Gastrocnemius medialis (tissue), 4 donors: Measurements from ENCODE around the gene PTGFRN. TPM values are rescaled to one million over a fixed set of nuclear protein-coding genes. Genes with fewer than 3 reads are reported as not detected.

ENCODE experiments used
- ATAC-seq, 2 donors: fragments of 150-250 bp; one replicate each; pipeline ENCODE4 v1.9.1; 2016
- DNase-seq, 2 donors: peaks; one replicate each; pipeline ENCODE4 v3.0.0-alpha.2; 2019
- H3K27ac ChIP-seq, 4 donors: fragments of 200-600 bp; sonication (generic); 1 replicate in 1 of 4; 2 replicates in 3 of 4; pipeline ENCODE4 v1.5.1; 2016 to 2018; ENCODE audit warnings: mild to moderate bottlenecking in 2 of 4, moderate library complexity in 1 of 4
- H3K27me3 ChIP-seq, 3 donors: fragments of 200-600 bp; sonication (generic) in 2 of 3; 1 replicate in 1 of 3; 2 replicates in 2 of 3; pipeline versions ENCODE4 v1.5.1 to v1.6.0; 2016 to 2019; ENCODE audit warnings: mild to moderate bottlenecking in 1 of 3, moderate library complexity in 1 of 3
- H3K36me3 ChIP-seq, 2 donors: fragments of 200-600 bp; sonication (generic) in 1 of 2; one replicate each; pipeline ENCODE4 v1.5.1; 2017 to 2018
- H3K4me1 ChIP-seq, 2 donors: fragments of 200-600 bp; sonication (generic) in 1 of 2; one replicate each; pipeline ENCODE4 v1.5.1; 2016 to 2017; ENCODE audit warnings: mild to moderate bottlenecking in 2 of 2
- H3K4me3 ChIP-seq, 4 donors: fragments of 200-600 bp; sonication (generic) in 3 of 4; 1 replicate in 1 of 4; 2 replicates in 3 of 4; pipeline ENCODE4 v1.5.1; 2016 to 2019; ENCODE audit warnings: mild to moderate bottlenecking in 2 of 4
- H3K9me3 ChIP-seq, 3 donors: fragments of 200-600 bp; sonication (generic) in 2 of 3; 1 replicate in 1 of 3; 2 replicates in 2 of 3; pipeline ENCODE4 v1.5.1; 2016 to 2019
- CTCF ChIP-seq, 5 experiments: fragments of 450-650 bp in 3 of 5; fragments of 200-600 bp in 2 of 5; sonication (generic) in 2 of 5; IDR thresholded peaks in 4 of 5; conservative IDR thresholded peaks in 1 of 5; 1 replicate in 4 of 5; 2 replicates in 1 of 5; pipeline ENCODE4 v1.5.1; 2016 to 2019; ENCODE audit warnings: antibody characterized with exemption in 5 of 5, mild to moderate bottlenecking in 3 of 5, moderate library complexity in 3 of 5
- POLR2A ChIP-seq, 2 donors: fragments of 450-650 bp; IDR thresholded peaks; one replicate each; pipeline ENCODE4 v1.6.1; 2017; ENCODE audit warnings: antibody characterized with exemption in 2 of 2, mild to moderate bottlenecking in 2 of 2, moderate library complexity in 2 of 2
- in situ Hi-C, 4 donors: fragments of 200-750 bp; cut with MboI; loops; one replicate each; pipeline versions ENCODE4 v1.15.0 to v1.8.0; 2017; ENCODE audit warnings: low sequenced_read_pairs in 4 of 4
- intact Hi-C: fragments of 100-400 bp; cut with DNase I; formaldehyde crosslinking; loops from one replicate; pipeline ENCODE4 v1.15.1; 2023; ENCODE audit warnings: low total_unique reads
- total RNA-seq, 4 donors: library from RNA; depleted of rRNA; stranded (reverse); fragments of >200 nt; gene quantifications; one replicate each; pipeline versions ENCODE4 v1.1.0 to v1.2.3, GENCODE V29; 2016

PTGFRN gene
- total RNA-seq, 4 donors from 2014 or later: 1.5 to 18.1 (median 2.9) TPM

- in situ Hi-C loops: no loop called here
- no peaks in the 10 kb centered on the region for H3K9me3 ChIP-seq
- TF ChIP-seq POLR2A (IDR thresholded peaks at IDR 0.05) (no peak), CTCF (IDR thresholded peaks at IDR 0.05 in 4 of 5, conservative IDR thresholded peaks at IDR 0.05 in 1 of 5) (no peak)
- H3K27ac ChIP-seq: peak overlapping the region in 1 of 4 donors; percentile 22
- no peak for DNase-seq
- intact Hi-C loops: no loop called here
- no peaks in the 10 kb centered on the region for H3K4me1 ChIP-seq
- no peak for ATAC-seq
- no peaks in the 10 kb centered on the region for H3K36me3 ChIP-seq
- H3K4me3 ChIP-seq: no peak overlapping the region
- no peaks in the 10 kb centered on the region for H3K27me3 ChIP-seq
Measured at GRCh38 chr1:116991171-116991845, 81.6 kb downstream of the PTGFRN start.

DNA sequence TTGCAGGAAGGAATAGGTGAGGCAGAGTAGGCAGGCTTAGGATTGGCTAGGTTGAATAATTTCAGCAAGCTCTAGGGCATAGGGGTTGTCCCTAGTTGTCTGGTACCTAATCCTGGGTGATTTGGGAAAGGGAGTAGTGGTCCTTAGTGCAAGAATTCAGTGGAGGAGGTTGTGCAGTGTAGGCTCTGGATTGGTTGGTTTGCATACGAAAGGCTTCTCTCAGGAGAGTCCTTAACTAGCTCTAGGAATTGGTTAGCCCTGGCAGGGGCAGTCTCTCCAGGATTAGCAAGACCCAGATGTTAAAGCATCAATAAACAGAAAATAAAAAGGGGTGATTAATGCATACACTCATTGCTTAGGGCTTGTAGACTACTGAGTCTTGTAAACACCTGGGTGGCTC is 82.2 kb downstream of the PTGFRN start:
- no peak overlapping the region for H3K27ac ChIP-seq
- H3K27me3 ChIP-seq: no peaks in the 10 kb centered on the region
- in situ Hi-C loops: no loop called here
- H3K4me1 ChIP-seq: no peaks in the 10 kb centered on the region
- DNase-seq (no peak), ATAC-seq (no peak)
- no peaks in the 10 kb centered on the region for H3K9me3 ChIP-seq
- TF ChIP-seq CTCF (IDR thresholded peaks at IDR 0.05 in 4 of 5, conservative IDR thresholded peaks at IDR 0.05 in 1 of 5): no peak
- TF ChIP-seq POLR2A (IDR thresholded peaks at IDR 0.05): no peak
- no peaks in the 10 kb centered on the region for H3K36me3 ChIP-seq
- intact Hi-C loops: no loop called here
- no peak overlapping the region for H3K4me3 ChIP-seq

DNA sequence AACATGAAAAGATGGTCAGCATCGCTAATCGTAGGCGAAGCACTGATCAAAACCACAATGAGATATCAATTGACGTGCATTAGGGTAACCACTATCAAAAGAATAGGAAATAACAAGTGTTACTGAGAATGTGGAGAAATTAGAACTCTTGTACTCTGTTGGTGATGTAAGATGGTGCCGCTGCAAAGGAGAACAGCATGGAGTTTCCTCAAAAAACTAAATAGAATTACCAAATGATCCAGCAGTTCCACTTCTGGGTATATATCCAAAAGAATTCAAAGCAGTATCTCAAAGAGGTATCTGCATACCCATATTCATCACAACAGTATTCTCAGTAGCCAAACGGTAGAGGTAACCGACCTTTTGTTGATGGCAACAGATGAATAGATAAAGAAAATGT is 83.6 kb downstream of the PTGFRN start:
- TF ChIP-seq CTCF (IDR thresholded peaks at IDR 0.05 in 4 of 5, conservative IDR thresholded peaks at IDR 0.05 in 1 of 5): no peak
- TF ChIP-seq POLR2A (IDR thresholded peaks at IDR 0.05): no peak
- H3K27me3 ChIP-seq: no peaks in the 10 kb centered on the region
- no peaks in the 10 kb centered on the region for H3K36me3 ChIP-seq
- ATAC-seq: no peak
- H3K4me3 ChIP-seq: no peak overlapping the region
- no peak overlapping the region for H3K27ac ChIP-seq
- intact Hi-C loops: no loop called here
- no peak for DNase-seq
- in situ Hi-C loops: no loop called here
- no peaks in the 10 kb centered on the region for H3K4me1 ChIP-seq
- H3K9me3 ChIP-seq: no peaks in the 10 kb centered on the region

GRCh38 chr1:116994411-116994810 is 84.7 kb downstream of the PTGFRN start:
- Histone ChIP-seq H3K4me1 (no peaks in the 10 kb centered on the region), H3K27ac (no peak overlapping the region), H3K36me3 (no peaks in the 10 kb centered on the region), H3K27me3 (no peaks in the 10 kb centered on the region), H3K9me3 (no peaks in the 10 kb centered on the region), H3K4me3 (no peak overlapping the region)
- TF ChIP-seq POLR2A (IDR thresholded peaks at IDR 0.05) (no peak), CTCF (IDR thresholded peaks at IDR 0.05 in 4 of 5, conservative IDR thresholded peaks at IDR 0.05 in 1 of 5) (no peak)
- ATAC-seq (no peak), DNase-seq (no peak)
- intact Hi-C loops (no loop called here), in situ Hi-C loops (no loop called here)

- intact Hi-C loops (no loop called here), in situ Hi-C loops (no loop called here)
- Histone ChIP-seq H3K9me3 (no peaks in the 10 kb centered on the region), H3K4me3 (no peak overlapping the region), H3K27me3 (no peaks in the 10 kb centered on the region), H3K36me3 (no peaks in the 10 kb centered on the region), H3K27ac (no peak overlapping the region), H3K4me1 (no peaks in the 10 kb centered on the region)
- TF ChIP-seq CTCF (IDR thresholded peaks at IDR 0.05 in 4 of 5, conservative IDR thresholded peaks at IDR 0.05 in 1 of 5): no peak
- no peak for TF ChIP-seq POLR2A (IDR thresholded peaks at IDR 0.05)
- DNase-seq: no peak
- no peak for ATAC-seq
Measured at GRCh38 chr1:116997066-116997465, 87.3 kb downstream of the PTGFRN start.
